NAMALWA (cell line): Measurements from ENCODE around the gene PANK2.
A peak's percentile ranks its signal among the peaks of the same experiment; 100 is the strongest.
"Not testable (repeated sequence)": the region's sequence is repeated elsewhere in the genome, so short reads cannot be mapped to it uniquely, and the experiment has no call there.

ENCODE experiments used
- DNase-seq: peaks from one replicate; pipeline ENCODE4 v3.0.0-alpha.2; 2015; ENCODE audit warnings: low spot score

PANK2 gene

GRCh38 chr20:3888622-3889488 lies at the start of gene PANK2:
Gene PANK2 (plus strand): TSS chr20:3889387.
- DNase-seq = peak; percentile 99

- not testable (repeated sequence) for DNase-seq
Measured at GRCh38 chr20:3840201-3840600, 49.0 kb upstream of the PANK2 start.

GRCh38 chr20:3842348-3842930 lies 46.7 kb upstream of the PANK2 start:
- no peak for DNase-seq

GRCh38 chr20:3843490-3843889 lies 45.7 kb upstream of the PANK2 start:
- no peak for DNase-seq

GRCh38 chr20:3843990-3844619 lies 45.1 kb upstream of the PANK2 start:
- not testable (repeated sequence) for DNase-seq

- no peak for DNase-seq
Measured at GRCh38 chr20:3846378-3846739, 42.8 kb upstream of the PANK2 start.

GRCh38 chr20:3846740-3847428 lies 42.3 kb upstream of the PANK2 start, which contains the start of gene MAVS:
Gene MAVS (plus strand): TSS chr20:3846834. CDS start chr20:3854625, 7,791 bp downstream.
- peak; percentile 88 for DNase-seq

GRCh38 chr20:3847429-3847940 lies 41.7 kb upstream of the PANK2 start:
- peak; percentile 25 for DNase-seq

GRCh38 chr20:3848565-3848964 lies 40.6 kb upstream of the PANK2 start:
- no peak for DNase-seq

GRCh38 chr20:3854462-3854871 lies 34.7 kb upstream of the PANK2 start:
- no peak for DNase-seq

- no peak for DNase-seq
Measured at GRCh38 chr20:3857405-3857804, 31.8 kb upstream of the PANK2 start.

- DNase-seq = no peak
Measured at GRCh38 chr20:3858689-3859088, 30.5 kb upstream of the PANK2 start.

- no peak for DNase-seq
Measured at GRCh38 chr20:3861191-3861590, 28.0 kb upstream of the PANK2 start.

GRCh38 chr20:3862333-3862732 lies 26.9 kb upstream of the PANK2 start:
- DNase-seq = no peak

GRCh38 chr20:3863317-3863716 lies 25.9 kb upstream of the PANK2 start:
- peak; percentile 50 for DNase-seq

GRCh38 chr20:3864518-3864917 lies 24.7 kb upstream of the PANK2 start:
- no peak for DNase-seq

- no peak for DNase-seq
Measured at GRCh38 chr20:3865152-3865886, 23.9 kb upstream of the PANK2 start.

- DNase-seq = no peak
Measured at GRCh38 chr20:3865887-3866407, 23.2 kb upstream of the PANK2 start.

GRCh38 chr20:3866464-3866863 lies 22.7 kb upstream of the PANK2 start:
- DNase-seq = no peak

GRCh38 chr20:3867802-3868201 lies 21.4 kb upstream of the PANK2 start:
- DNase-seq = no peak
